ENCODE results near the gene NOTCH4.

The NOTCH4 gene

GRCh38 chr6:32177183-32177787 is 46.6 kb downstream of the NOTCH4 start:
- Histone ChIP-seq H3K4me3 (ENCODE audit: low read length, poor library complexity, severe bottlenecking) (peak overlapping the region; percentile 88), H2AFZ (ENCODE audit: low read length) (peak overlapping the region; percentile 81), H3K9me3 (ENCODE audit: insufficient read depth, low read depth, low read length) (no peaks in the 10 kb centered on the region), H4K20me1 (ENCODE audit: insufficient read depth, low read length, poor library complexity, severe bottlenecking) (no peaks in the 10 kb centered on the region), H3K9ac (ENCODE audit: low read depth, low read length, poor library complexity, severe bottlenecking) (peak overlapping the region; percentile 98), H3K79me2 (ENCODE audit: insufficient read depth, low read length) (peaks cover 64% of the 10 kb centered on the region), H3K9me2 (replicated peaks; ENCODE audit: low read depth, low read length) (no peaks in the 10 kb centered on the region), H3F3A (ENCODE audit: low read depth) (peaks cover 4% of the 10 kb centered on the region; the same call in 1 of the 2 replicates), H3K36me3 (ENCODE audit: insufficient read depth, low read length) (no peaks in the 10 kb centered on the region), H3K4me2 (ENCODE audit: low read depth, low read length, poor library complexity, severe bottlenecking) (peak overlapping the region; percentile 88), H3K4me1 (ENCODE audit: insufficient read depth, low read length, poor library complexity, severe bottlenecking) (peaks cover 47% of the 10 kb centered on the region), H3K27me3 (ENCODE audit: insufficient read depth, low read length, poor library complexity, severe bottlenecking) (no peaks in the 10 kb centered on the region)
- TF ChIP-seq EZH2phosphoT487 (IDR thresholded peaks at IDR 0.05; ENCODE audit: borderline replicate concordance) (no peak), CTCF (conservative IDR thresholded peaks at IDR 0.05; ENCODE audit: low read length) (no peak)

GRCh38 chr6:32176476-32177182 is 47.2 kb downstream of the NOTCH4 start:
- peak overlapping the region; percentile 88 for H3K4me2 ChIP-seq (ENCODE audit: low read depth, low read length, poor library complexity, severe bottlenecking)
- H3F3A ChIP-seq (ENCODE audit: low read depth): peaks cover 4% of the 10 kb centered on the region; the same call in 1 of the 2 replicates
- H2AFZ ChIP-seq (ENCODE audit: low read length): no peak overlapping the region; the same call in 1 of the 2 replicates
- peak overlapping the region; percentile 98 for H3K9ac ChIP-seq (ENCODE audit: low read depth, low read length, poor library complexity, severe bottlenecking)
- no peaks in the 10 kb centered on the region for H3K36me3 ChIP-seq (ENCODE audit: insufficient read depth, low read length)
- no peaks in the 10 kb centered on the region for H3K27me3 ChIP-seq (ENCODE audit: insufficient read depth, low read length, poor library complexity, severe bottlenecking)
- no peak for TF ChIP-seq CTCF (conservative IDR thresholded peaks at IDR 0.05; ENCODE audit: low read length)
- H3K4me3 ChIP-seq (ENCODE audit: low read length, poor library complexity, severe bottlenecking): peak overlapping the region; percentile 88
- no peaks in the 10 kb centered on the region for H4K20me1 ChIP-seq (ENCODE audit: insufficient read depth, low read length, poor library complexity, severe bottlenecking)
- no peaks in the 10 kb centered on the region for H3K9me3 ChIP-seq (ENCODE audit: insufficient read depth, low read depth, low read length)
- H3K79me2 ChIP-seq (ENCODE audit: insufficient read depth, low read length): peaks cover 64% of the 10 kb centered on the region
- peaks cover 47% of the 10 kb centered on the region for H3K4me1 ChIP-seq (ENCODE audit: insufficient read depth, low read length, poor library complexity, severe bottlenecking)
- H3K9me2 ChIP-seq (replicated peaks; ENCODE audit: low read depth, low read length): no peaks in the 10 kb centered on the region

GRCh38 chr6:32175711-32176475 is 48.0 kb downstream of the NOTCH4 start, which contains the start of gene AGPAT1:
Gene AGPAT1 (minus strand): TSS chr6:32176084. CDS start chr6:32171496, 4,588 bp downstream.
- Histone ChIP-seq H3K4me3 (ENCODE audit: low read length, poor library complexity, severe bottlenecking) (peak within 1 kb of the TSS; percentile 88), H3K36me3 (ENCODE audit: insufficient read depth, low read length) (no peaks in the 10 kb centered on the region), H3K9ac (ENCODE audit: low read depth, low read length, poor library complexity, severe bottlenecking) (peak within 1 kb of the TSS; percentile 98), H3K4me2 (ENCODE audit: low read depth, low read length, poor library complexity, severe bottlenecking) (peak within 1 kb of the TSS; percentile 88), H3K27me3 (ENCODE audit: insufficient read depth, low read length, poor library complexity, severe bottlenecking) (no peaks in the 10 kb centered on the region), H3F3A (ENCODE audit: low read depth) (peaks cover 4% of the 10 kb centered on the region; the same call in 1 of the 2 replicates), H3K79me2 (ENCODE audit: insufficient read depth, low read length) (peaks cover 57% of the 10 kb centered on the region), H3K4me1 (ENCODE audit: insufficient read depth, low read length, poor library complexity, severe bottlenecking) (peaks cover 47% of the 10 kb centered on the region), H3K9me3 (ENCODE audit: insufficient read depth, low read depth, low read length) (no peaks in the 10 kb centered on the region), H2AFZ (ENCODE audit: low read length) (peak within 1 kb of the TSS; percentile 74), H3K9me2 (replicated peaks; ENCODE audit: low read depth, low read length) (no peaks in the 10 kb centered on the region), H4K20me1 (ENCODE audit: insufficient read depth, low read length, poor library complexity, severe bottlenecking) (no peaks in the 10 kb centered on the region)
- no peak for TF ChIP-seq CTCF (conservative IDR thresholded peaks at IDR 0.05; ENCODE audit: low read length)
- TF ChIP-seq EZH2phosphoT487 (IDR thresholded peaks at IDR 0.05; ENCODE audit: borderline replicate concordance): no peak
